Measurements from ENCODE around the gene PDE4C.

- TF ChIP-seq POLR2A (IDR thresholded peaks at IDR 0.05), result no peak
- no peak for TF ChIP-seq CTCF (IDR thresholded peaks at IDR 0.05)
Measured at GRCh38 chr19:18216789-18217188, 9.4 kb downstream of the PDE4C start.

Measured in thyroid gland (tissue), 4 donors.